ENCODE results near the gene IFFO2.

The IFFO2 gene

DNA sequence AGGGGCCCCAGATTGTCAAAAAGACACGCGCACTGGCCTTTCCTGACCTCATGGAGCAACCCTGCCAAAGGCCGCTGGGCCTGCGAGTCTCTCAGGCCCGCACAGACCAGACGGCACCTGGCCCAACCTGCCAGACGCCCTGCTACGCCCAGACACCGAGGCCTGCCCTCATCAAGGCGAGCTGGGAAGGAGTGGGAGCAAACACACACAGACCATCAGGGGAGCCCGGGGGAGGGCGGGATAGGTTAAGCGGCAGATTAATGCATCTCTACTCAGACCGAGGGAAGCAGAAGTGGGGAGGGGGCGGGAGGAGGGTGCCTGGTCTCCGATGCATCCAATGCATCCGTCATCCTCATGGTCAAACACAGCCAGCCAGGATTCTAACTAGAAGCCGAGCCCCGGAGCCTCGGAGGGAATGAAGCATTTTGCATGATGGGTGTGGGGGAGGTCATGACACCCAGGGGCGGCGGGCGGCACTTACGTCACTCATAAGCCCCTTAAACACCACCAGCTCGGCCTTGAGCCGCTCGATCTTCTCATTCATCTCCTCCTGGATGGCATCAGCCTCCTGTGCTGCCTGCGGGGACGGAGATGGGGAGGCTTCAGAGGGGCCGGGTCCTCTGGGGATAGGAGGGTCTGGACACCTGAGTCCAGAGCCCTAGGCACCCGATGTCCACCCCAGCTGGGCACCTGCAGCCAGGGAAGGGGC, 37.1 kb downstream of the IFFO2 start:
- DNase-seq (ENCODE audit: low read depth), result no peak

DNA sequence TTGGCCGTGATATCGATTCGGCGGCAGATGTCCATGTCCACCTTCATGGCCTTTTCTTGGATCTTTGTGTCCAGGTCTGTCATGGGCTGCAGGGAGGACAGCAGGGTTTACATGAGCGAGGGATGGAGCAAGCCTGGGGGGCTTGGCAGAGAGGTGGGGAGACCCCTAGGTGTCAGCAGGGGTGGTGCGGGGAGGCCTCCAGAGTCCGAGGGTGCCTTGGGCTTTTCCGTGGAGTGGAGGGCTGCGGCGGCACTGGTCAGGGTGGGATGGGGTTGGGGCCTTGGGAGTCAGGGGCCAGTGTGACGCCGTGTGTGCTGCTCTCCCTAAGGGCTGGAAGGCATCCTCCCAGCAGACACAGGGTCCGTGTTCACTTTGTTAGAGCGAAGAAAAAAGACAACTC, 38.1 kb downstream of the IFFO2 start:
- no peak for DNase-seq (ENCODE audit: low read depth)

DNA sequence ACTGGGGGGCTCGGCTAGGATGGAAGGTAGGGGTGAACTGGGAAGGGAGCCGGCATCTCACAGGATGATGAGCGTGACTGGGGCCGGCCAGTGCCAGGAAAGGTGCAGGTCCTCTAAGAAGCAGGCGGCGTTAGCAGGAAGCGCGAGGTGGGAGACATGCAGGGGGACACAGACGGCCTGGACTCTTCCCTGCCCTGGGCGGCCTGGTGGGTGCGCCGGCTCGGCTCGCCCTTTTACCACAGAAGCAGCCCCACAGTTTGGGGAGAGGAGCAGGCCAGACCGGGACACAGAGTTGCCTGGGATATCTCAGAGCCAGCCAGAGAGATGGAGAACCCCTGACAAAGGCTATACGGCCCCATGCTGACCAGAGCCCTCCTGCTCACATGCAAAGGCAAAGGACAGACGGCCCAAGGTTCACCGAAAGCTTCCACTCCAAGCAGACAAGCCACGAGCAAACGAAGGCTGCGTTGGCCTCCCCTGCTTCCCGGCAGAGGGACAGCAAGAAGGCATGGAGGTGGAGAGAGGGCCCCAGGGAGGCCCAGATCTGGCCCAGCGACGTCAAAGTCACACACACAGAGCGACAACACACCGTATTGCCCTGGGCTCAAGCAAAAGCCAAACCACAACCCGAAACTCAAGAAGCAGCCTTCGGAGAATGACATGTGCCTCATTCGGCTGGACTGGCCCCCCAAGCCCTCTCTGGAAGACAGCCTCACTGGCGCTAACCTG, 39.2 kb downstream of the IFFO2 start:
- no peak for DNase-seq (ENCODE audit: low read depth)

DNA sequence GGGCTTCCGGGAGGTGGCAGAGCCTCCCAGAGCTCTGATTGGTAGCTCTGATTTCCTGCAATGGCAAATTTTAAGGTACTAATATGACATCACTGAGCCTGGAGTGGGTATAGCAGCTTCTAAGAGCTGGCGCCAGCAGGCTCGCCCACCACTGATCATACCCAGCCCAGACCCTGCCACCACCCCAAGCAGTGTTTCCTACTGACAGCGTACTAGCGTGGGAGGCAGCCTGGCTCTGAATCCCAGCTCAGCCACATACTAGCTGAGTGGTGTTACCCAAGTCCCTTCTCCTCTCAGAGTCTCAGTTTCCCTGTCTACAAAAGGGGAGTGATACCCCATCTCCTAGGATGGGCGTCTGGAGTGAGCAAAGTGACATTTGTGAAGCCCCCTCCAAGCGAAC, 41.1 kb downstream of the IFFO2 start:
- DNase-seq (ENCODE audit: low read depth), result no peak

DNA sequence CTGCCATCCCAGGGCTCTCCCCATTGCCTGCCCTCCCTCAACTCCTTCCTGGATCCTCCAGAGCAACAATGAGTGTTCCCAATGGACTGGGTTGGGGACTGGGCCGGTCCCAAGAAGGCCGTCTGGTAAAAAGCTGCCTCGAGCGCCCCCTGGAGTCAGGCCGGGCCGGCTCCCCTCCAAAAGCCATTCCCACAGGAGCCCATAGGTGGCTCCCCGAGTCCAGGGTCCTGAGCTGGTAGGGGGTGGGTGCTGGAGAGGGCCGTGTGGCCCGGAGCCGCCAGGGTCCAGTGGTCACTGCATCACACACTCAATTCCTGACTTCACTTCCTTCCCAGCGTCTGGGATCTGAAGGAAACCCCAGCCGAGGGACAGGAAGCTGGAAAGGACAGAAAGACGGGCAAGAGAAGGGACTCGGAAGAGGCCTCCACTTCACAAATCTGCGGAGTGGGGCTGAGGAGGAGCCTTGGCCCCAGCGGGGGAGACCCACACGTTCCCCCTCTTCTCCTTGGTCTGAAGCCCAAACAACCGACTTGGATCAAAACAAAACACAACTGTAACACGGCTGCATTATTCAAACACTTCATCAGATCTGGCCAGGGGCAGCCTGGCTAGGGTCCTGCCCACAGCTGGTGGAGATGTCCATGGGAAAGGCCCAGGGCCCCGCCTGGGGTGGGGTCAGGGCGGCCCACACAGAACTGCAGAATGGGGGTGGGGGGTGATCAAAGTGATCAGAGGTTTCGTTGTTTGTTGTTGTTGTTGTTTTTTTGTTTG, 43.2 kb downstream of the IFFO2 start:
- peak; percentile 74 for DNase-seq (ENCODE audit: low read depth)

DNA sequence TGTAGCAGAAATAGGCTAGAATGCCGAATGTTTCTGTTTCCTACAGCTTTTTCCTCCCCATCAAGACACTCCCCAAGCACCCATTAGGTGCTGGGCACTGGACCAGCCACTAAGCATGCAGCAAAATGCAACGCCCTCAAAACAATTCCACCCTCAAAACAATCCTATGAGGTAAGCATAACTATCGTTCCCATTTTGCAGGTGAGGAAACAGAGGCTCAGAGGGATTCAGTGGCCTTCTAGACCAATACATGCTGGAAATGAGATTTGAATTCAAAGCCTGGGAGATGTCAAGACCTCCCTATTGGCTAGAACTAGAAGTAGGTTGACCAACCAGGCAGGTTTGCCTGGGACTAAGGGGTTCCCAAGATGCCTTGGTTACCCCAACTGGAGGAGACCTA, 43.9 kb downstream of the IFFO2 start:
- DNase-seq (ENCODE audit: low read depth), result no peak

DNA sequence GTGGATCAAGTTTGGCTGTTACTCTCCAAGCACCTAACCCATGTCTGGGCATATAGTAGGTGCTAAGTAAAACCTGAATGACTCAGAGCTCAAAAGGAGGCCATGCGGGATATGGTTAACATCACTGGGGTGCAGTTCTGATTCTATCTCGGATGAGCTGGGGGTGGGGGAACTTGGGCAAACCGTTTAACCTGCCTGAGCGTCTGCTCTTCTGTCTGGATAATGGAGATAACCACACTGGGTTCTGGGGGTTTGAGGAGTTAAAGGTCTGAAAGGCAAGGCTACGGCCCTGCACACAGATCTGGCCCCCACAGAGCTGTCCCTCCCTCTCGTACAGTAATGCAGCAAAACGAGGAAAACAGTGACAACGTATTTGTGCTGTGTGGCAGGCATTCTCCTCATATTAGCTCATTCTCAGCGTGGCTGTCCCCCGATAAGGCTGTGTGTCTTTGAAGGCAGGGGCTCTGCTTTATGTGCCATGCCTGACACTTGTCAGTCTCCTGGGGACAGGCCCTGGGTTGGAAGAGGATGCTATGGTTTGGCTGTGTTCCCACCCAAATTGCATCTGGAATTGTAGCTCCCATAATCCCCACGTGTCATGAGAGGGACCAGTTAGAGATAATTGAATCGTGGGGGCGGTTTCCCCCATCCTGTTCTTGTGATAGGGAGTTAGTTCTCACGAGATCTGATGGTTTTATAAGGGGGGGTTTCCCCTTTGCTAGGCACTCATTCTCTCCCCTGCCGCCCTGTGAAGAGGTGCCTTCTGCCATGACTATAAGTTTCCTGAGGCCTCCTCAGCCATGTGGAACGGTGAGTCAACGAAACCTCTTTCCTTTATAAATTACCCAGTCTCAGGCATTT, 47.3 kb downstream of the IFFO2 start:
- no peak for DNase-seq (ENCODE audit: low read depth)

DNA sequence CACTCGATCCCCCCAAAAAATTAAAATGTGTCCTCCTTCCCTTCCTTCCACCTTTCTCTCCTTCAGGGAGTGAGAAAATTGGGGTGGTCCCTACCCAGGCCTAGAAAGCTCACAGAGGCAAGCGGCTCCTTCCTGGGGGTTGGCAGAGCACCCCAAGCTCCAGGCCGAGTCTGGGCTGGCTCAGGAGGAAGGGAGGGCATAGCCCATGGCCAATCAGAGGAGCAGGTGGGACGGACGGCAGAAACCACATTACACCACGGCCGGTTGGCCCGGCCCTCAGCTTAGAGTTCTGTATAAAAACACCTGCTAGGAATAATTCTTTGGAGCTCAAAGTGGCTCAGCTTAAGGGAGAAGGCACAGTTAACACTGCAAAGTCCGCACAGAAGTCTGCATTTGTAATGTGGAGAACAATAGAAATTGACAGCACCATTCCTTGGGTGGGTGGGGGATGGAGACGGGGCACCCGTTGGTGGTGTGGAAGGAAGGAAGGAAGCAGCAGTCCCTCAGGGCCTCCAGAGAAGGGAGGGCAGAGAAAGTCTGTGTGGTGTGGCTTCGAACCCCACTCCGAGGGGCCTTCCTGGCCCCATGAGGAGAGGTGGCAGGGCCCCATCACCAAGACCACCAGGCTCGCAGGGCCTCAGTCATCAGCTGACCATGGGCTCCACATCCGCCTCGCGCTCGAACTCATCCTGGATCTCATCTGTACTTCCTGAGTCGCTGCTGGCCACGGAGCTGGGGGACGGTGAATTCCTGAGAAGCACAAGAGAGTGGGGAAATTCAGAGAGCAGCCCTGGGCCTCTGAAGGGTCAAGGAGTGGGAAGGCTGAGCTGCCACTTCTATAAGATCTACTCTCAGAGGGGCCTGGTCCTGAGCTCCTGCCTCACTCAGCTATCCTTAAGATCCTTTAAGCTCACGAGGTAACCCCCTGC, 48.3 kb downstream of the IFFO2 start:
- DNase-seq (ENCODE audit: low read depth), result no peak

DNA sequence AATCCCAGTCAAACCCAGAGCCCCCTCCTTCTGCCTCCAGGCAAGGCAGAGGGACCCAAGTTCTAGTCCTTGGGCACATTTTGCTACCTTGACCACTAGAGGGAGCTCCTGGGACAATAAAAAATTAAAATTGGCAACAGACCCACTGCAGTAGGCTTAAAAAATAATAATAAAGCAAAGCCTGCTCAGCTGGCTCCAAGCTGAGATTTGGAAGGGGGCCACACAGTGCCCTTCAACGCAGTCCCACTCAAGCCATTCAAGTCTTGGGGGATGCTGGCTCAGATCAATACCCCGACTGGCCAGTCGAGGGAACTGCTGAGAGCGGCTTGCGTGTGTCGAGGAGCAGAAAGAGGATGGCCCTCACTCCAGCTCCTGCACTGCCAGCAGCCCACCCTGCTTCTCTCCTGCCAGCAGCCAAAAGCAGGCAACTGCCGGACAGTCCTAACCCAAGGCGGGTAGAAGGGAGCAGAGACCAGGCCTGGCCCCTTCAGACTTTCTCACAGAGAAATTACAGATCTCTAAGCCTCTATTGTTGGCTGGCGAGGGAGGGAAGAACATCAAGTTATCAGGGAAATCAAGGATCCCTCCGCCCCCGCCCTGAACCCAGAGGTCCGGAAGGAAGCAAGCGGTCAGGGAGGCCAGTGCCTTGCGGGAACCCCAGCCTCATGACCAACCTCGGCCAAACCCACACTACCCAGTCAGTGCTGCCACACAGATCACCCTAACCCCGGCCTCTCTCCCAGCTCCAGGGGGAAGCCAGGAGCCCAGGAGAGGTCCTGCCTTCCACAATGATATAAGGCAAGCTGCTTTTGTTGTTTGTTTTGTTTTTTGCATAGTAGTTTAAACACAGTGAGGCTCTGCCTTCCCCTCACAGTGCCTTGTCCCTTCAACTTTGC, 49.2 kb downstream of the IFFO2 start:
- DNase-seq (ENCODE audit: low read depth), result peak; percentile 35

DNA sequence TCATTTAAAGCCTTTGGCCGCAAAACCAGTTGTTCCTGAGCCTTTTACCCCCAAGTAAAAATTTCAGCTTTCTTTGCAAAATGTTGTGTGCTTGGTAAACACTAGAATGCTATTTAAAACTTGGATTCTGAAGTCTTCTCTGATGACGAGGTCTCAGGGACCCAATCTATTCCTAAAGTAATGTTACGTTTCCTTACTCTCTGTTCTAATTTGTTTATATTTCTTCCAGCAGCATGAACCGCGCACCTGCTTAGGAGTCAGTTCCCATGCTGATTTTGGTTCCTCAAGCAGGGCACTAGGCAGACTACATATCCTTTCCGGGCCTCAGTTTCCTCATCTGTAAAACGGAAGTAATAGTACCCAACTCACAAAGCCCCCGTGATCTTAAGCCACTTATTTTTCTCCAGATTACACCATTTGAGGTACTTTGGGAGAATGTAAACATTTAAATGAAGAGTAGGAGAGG, 53.2 kb downstream of the IFFO2 start:
- DNase-seq (ENCODE audit: low read depth), result no peak

DNA sequence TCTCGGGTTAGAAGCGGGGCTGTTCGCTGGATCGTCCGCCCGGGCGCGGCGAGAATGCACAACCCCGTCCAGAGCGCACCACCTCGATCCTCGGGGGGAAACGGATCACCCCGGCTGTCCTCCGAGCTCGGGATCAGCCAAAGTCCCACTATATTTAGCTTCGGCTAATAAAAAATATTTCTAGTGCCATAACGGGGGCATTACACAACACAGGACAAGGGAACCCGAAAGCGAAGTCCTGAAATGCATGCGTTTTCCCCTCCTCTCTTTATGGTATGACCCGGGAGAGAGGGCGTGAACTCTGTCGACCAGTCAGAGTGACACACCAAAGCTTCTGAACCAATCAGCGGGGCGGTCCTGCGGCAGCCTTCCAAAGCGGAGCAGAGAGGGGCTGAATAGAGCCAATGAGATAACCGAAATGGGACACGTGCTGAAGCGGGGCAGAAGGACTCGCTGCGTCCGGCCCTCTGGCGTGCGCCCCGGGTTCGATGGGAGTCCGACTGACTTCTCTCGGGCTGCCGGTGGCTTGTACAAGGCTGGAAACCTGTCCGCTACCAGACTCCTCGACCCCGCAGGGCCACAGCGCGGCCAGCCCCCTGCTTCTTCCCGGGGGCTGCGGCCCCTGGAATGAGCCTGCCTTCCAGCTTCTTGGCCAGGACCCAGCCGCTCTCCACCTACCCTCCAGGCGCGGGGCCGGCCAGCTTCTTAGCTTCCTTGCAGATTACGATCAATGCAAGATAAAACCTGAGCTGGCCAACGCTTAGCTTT, 53.8 kb downstream of the IFFO2 start, which contains the start of gene ALDH4A1:
Gene ALDH4A1, minus strand, starts transcription at position 33 of the 768 bp plus-strand sequence. Its CDS starts 32 bp downstream, at position 1.
- peak; percentile 97 for DNase-seq (ENCODE audit: low read depth)

DNA sequence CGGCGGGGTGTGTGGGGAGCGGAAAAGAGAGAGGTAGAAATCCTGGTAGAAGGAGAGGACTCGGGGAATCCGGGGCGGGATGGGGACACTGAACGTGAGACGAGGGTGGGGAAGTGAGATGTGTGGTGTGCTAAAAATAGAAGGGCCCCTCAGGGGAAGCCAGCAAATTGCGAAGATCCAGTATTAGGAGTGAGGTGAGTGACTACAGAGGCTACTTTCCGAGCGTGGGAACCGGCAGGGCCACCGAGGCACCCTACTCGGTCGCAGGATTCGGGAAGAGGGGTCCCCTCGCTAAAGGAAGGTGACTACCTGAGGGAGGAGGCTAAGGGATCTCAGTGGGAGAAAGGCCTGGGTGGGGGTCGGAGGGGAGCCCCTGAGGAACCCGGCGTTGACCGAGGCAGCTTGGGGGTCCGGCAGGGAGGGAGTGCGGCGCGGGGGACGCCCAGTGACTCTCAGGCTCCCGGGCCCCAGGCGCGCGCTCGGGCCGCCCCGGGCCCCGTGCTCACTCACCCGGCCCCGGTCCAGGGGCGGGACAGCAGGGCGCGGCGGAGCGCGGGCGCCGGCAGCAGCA, 54.4 kb downstream of the IFFO2 start:
- DNase-seq (ENCODE audit: low read depth), result no peak

DNA sequence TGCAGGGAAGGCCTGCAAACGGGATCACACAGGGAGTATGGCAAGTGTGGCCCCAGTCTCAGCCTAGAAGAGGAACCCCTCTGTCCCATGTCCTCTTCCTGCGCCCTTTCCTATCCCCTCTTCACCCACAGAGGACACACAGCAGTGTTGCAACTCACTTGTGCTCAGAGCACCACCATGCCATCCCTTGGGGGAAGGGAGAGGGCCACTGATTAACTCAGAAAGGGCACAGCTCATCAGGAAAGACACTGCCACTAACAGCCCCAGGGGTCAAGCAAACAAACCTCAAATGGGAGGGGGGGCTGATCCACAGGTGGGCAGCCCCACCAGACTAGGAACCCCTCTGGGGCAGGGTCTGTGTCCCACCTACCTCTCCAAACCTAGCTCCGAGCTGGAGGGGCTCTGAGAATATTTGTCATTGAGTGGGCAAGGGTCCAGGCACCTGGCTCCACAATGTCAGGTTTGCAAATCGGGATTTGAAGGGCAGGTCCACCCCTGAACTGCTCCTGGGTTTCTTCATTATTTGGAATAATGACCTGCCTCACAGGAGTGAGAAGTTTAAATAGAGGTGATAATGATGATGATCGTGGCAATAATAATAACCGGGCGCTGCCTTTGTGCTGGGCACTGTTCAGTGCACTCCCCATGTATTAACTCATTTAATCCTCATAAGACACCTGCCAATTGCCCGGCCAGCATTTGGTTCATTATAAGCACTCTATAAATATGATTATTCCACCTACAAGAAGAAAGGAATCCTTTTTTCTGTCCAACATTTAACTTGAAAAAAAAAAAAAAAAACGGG, 55.1 kb downstream of the IFFO2 start:
- no peak for DNase-seq (ENCODE audit: low read depth)

DNA sequence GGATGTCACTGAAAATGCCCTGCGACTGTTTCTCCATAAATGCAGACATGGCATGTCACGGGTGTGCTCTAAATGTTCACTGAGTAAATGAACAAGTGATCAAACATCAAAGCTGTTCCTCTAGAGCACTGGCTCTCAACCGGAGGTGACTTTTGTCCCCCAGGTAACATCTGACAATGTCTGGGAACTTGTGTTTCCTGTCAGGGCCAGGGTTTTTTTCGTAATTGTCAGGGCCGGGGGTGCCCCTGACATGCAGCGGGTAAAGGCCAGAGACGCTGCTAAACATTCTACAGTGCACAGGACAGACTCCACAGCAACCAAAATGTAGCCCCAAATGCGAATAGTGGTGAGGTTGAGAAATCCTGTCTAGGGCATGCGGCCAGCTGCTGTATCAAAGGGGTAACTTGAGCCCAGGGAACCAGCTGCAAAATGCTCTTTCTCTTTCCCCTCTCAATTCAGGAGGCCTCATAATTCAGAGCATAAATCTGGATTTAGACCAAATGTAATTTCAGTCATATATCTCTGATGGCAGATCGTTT, 56.1 kb downstream of the IFFO2 start:
- peak; percentile 62 for DNase-seq (ENCODE audit: low read depth)

DNA sequence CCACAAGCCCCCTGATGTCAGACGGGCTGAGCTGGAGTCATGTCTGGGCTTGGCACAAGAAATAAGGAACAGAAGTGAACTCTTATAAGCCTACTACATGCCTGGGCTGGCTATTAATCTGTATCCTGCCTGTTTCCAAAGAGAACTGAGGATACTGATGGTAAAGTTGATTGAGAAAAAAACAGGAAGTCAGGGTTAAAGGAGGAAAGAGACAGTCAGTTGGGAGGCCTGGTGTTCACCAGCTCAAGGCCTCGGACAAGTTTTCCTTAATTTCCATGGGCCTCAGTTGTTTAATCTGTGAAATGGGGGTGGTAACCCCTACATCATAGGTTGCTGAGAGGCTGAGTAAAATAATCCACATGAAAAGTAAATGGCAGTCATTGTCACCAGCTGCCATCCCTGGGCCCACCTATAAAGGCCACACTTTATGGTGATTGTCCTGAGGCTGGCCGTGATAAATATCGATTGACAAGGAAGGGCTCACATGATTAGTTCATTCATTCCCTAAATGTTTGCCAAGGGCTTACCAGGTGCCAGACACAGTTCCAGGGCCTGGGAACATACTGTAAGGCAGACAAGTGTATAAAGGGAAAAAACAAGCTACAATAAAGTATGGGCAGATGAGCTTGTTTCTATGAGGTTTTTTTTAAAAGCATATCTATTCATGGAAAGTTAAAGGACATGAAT, 57.0 kb downstream of the IFFO2 start:
- no peak for DNase-seq (ENCODE audit: low read depth)

DNA sequence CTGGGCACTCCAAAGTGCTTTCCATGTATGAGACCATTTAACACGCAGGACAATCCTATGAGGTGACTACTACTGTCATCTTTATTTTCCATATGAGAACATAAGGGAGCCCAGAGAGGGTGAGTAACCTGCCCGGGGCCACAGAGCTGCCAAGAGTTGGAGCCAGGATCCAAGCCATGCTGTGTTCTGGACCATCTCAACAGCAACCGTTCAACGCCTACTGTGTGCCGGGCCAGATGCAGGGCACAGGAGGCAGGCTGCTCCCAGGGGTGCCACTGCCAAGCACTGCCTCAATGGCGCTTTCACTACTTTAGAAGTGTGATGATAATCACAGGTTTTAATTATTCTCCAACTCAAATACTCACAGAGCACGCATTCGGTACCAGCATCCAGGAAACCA, 57.9 kb downstream of the IFFO2 start:
- DNase-seq (ENCODE audit: low read depth), result no peak

DNA sequence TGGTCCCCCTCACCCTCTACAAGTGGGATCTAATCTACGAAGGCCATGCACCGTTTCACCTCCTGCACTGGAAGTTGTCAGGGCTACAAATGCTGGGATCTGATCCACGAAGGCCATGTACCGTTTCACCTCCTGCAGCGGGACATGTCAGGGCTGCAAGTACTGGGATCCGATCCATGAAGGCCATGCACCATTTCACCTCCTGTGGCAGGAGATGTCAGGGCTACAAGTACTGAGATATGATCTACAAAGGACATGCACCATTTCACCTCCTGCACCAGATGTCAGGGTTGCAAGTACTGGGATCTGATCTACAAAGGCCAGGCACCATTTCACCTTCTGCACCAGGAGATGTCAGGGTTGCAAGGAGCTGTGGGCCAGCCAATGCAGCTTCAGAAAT, 61.2 kb downstream of the IFFO2 start:
- DNase-seq (ENCODE audit: low read depth), result no peak

Data from fibroblast of gingiva (primary cell).